HG02884 (cell line): ENCODE data around the gene ITPKA.
"Not testable (repeated sequence)": the region's sequence is repeated elsewhere in the genome, so short reads cannot be mapped to it uniquely, and the experiment has no call there.

Experiments used
- ATAC-seq: cut with Tn5 transposase; IDR thresholded peaks from one replicate; pipeline ENCODE4 v1.9.1; 2021; ENCODE audit warnings: mild to moderate bottlenecking, moderate library complexity; ENCODE audit not compliant: unreplicated experiment

The ITPKA gene

GRCh38 chr15:41493205-41493901 is at the start of gene ITPKA:
Gene ITPKA (plus strand): TSS chr15:41493874. CDS start chr15:41493928, 54 bp downstream.
- ATAC-seq = peak; percentile 63

GRCh38 chr15:41445399-41445798 is 48.3 kb upstream of the ITPKA start:
- ATAC-seq = no peak

GRCh38 chr15:41462084-41462795 is 31.4 kb upstream of the ITPKA start:
- no peak for ATAC-seq

- no peak for ATAC-seq
These were observed 28.6 kb upstream of the ITPKA start for GRCh38 chr15:41464889-41465580.

- ATAC-seq = no peak
These were observed 27.8 kb upstream of the ITPKA start for GRCh38 chr15:41465822-41466421.

- ATAC-seq = no peak
These were observed 27.0 kb upstream of the ITPKA start for GRCh38 chr15:41466711-41467110.

GRCh38 chr15:41469644-41470043 is 24.0 kb upstream of the ITPKA start:
- ATAC-seq = not testable (repeated sequence)

GRCh38 chr15:41473418-41473817 is 20.3 kb upstream of the ITPKA start:
- ATAC-seq = no peak

- ATAC-seq = no peak
These were observed 19.2 kb upstream of the ITPKA start for GRCh38 chr15:41474436-41474835.

- no peak for ATAC-seq
These were observed 18.7 kb upstream of the ITPKA start for GRCh38 chr15:41474941-41475340.

GRCh38 chr15:41476416-41477048 is 17.1 kb upstream of the ITPKA start:
- no peak for ATAC-seq

- ATAC-seq = no peak
These were observed 13.1 kb upstream of the ITPKA start for GRCh38 chr15:41480396-41481140.

- no peak for ATAC-seq
These were observed 11.4 kb upstream of the ITPKA start for GRCh38 chr15:41482110-41482877.

GRCh38 chr15:41483115-41483514 is 10.6 kb upstream of the ITPKA start:
- peak; percentile 57 for ATAC-seq

- ATAC-seq = no peak
These were observed 10.2 kb upstream of the ITPKA start for GRCh38 chr15:41483519-41483918.

GRCh38 chr15:41484937-41485625 is 8.6 kb upstream of the ITPKA start:
- no peak for ATAC-seq

- ATAC-seq = no peak
These were observed 7.4 kb upstream of the ITPKA start for GRCh38 chr15:41486286-41486685.

GRCh38 chr15:41487381-41487780 is 6.3 kb upstream of the ITPKA start:
- no peak for ATAC-seq

- ATAC-seq = no peak
These were observed 5.9 kb upstream of the ITPKA start for GRCh38 chr15:41487802-41488201.
